ENCODE measurements around the gene GRIK5.
A peak's percentile ranks its signal among the peaks of the same experiment; 100 is the strongest.
"Not testable (repeated sequence)": the region's sequence is repeated elsewhere in the genome, so short reads cannot be mapped to it uniquely, and the experiment has no call there.

GRIK5 gene

GRCh38 chr19:42005504-42005903, 64.5 kb downstream of the GRIK5 start:
- no peak for DNase-seq

- DNase-seq, result no peak
These were observed 66.3 kb downstream of the GRIK5 start for GRCh38 chr19:42003506-42004294.

DNA sequence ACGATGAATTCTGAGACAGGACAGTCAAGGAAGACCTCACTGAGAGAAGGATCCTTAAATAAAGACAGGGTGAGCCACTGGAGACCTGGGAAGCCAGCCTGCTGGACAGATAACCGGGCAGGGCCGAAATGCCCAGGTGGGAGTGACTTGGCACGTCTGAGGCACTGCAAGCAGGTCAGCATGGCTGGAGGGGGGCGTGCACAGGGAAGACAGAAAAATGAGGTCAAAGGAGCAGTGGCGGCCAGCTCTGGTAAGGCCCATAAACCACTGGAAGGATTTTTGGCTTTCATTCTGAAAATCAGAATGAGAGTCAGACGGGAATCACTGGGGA, 70.2 kb downstream of the GRIK5 start:
- DNase-seq, result no peak

DNA sequence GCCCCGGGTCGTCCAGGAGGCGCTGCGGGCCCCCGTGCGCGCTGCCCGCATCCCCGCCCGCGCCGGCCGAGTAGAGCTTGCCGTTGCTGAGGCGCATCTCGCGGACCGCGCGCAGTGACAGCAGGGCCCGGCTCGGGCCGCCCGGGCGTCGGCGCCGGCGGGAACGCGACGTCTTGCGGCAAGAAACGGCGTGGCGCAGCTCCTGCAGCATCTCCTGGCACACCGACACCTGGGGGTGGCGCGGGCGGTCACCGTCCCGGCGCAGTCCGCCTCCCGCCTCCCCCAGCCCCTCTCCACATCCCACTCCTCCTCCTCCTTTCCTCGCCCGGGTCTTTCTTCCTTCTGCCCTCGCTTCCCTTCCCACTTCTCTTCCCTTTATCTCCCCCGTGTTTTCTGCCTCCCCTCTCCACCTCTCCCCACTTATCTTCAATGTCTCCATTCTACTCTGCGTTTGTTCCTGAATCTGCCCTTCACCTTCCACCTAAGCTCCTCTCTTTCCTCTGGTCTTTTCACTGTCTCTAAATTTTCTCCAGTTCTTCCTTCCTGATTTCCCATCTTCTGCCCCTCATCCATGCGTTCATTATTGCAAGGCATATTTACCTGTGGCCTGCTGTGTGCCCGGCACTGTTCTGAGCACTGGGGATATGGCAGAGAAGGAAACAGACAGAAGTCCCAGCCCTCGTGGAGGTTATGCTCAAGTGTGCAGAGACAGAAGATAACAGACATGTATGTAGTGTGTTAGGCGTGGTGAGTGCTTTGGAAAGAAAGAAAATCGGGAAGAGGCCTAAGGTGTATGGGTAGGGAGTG, 70.7 kb downstream of the GRIK5 start:
- DNase-seq, result peak; percentile 3

DNA sequence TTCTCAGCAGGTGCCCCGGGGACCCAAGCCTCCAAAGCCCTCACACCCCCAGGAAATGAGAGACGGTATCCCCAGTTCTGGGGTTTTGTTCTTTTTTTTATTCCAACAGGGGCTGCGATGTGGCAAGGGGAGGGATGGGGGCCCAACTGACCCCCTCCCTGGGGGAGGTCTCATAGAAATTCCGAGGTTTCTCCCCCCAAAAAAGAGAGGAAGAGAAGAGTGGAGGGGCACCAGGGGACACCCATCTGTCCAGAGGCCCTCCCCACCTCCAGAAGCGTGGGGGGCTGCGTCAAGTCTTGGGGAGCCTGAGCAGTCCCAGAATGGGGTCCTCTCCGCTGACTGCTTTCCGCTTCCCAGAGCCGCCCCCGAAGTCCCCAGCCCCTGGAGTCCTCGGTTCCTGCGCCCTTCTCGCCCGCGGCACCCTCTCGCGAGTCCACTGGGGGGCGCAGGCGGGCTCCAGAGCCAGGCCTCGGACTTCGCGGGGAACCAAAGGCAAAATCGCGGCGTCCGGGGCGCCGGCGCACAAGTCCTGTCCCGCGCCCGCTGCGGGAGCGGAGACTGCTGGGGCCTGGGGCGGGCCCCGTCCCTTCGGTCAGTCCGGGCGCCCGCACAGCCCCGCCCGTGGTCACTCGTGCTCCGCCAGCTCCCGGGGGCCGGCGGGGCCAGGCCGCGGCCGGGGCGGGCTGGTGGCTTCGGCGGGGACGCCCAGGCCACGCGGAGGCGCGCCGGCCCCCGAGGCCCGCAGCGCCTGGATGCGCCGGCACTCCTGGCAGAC, 71.6 kb downstream of the GRIK5 start:
- peak; percentile 64 for DNase-seq

DNA sequence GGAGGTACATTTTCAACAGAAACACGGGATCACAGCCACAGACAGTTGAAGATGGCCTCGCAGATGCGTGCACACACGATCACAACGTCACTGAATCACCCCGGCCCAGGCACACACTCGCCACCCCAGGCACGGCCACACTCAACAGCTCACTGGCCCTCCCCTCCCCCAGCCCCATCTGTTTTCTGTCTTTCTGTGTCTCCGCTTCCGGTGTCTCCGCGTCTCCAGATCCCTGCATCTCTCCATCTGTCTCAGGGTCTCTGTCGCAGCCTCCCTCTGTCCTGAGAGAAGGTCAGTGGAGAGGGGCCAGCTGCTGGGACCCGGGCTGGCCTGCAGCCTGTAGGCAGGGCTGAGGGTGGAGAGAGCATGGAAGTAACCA, 72.2 kb downstream of the GRIK5 start:
- peak; percentile 9 for DNase-seq

DNA sequence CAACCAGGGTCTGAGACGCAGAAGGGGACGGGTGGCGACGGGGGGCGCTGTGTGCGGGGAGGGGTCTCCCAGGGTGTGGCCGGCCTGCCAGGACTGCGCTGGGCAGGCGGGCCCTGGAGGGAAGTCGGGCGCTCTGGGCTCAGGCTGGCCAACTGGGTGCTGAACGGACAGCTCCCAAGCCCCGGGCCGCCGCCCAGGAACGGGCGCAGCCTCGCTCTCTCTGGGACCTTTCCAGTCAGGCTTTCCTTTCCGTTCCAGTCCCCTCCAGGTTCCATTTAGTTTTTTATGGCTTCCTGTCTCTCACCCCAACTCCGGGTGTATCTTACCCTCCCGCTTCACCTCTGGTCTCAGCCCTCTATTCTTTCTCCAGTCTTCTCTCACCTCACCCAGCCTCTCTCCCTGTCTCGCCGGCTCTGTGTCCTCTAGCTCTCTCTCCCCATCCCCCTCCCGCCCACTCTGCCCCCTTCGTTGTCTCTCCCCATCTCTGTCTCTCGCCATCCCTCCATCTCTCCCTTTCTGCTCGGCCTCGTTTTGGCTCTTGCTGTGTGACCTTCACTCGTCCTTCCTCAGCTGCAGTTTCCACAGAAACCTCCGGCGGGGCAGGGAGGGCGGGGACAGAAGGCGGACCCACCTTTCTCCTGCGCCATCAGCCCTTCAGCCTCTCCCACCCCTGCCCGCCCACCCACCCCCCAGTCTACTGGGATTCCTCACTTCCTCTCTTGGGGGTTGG, 72.7 kb downstream of the GRIK5 start:
- no peak for DNase-seq

GRCh38 chr19:41995959-41996797, 73.8 kb downstream of the GRIK5 start:
- peak; percentile 65 for DNase-seq

DNA sequence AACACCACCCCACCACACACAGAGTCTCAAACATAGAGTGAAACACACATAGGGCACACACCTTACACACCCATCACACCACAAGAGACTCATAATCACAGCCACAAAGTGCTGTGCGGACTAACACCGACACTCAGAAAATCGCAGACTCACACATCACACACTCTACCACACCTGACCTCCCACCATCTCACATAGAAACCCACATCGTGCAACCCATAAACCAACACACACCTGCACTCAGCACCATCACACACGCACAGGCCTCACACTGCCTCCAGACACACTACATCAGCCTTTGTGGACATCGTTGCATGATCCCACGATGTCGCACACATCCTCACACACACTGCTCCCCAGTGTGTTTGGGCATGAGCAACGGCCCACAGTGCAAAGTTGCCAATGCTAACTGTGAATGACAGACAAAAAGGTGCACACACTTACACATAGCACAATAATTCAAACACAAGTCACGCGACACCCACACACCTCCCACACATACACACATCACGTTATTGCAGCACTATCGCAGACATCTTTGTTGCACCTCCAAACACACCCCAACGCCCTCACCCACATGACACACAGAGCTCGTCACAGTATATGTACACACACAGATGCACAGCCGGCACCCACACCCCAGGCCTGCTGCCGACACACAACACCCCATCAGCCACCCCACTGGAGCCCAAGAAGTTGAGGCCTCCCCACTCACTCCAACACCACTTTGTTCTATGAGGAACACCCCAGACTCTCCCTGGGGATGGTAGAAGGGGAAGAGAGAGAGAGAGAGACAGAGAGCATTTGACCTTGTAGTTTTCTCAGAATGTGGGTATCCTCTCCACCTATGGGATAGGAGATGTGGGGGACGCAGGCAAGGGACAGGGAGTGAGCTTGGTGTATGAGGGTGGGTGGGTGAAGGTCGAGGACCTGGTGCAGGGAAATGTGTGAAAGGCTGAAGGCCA, 74.7 kb downstream of the GRIK5 start:
- DNase-seq, result no peak

DNA sequence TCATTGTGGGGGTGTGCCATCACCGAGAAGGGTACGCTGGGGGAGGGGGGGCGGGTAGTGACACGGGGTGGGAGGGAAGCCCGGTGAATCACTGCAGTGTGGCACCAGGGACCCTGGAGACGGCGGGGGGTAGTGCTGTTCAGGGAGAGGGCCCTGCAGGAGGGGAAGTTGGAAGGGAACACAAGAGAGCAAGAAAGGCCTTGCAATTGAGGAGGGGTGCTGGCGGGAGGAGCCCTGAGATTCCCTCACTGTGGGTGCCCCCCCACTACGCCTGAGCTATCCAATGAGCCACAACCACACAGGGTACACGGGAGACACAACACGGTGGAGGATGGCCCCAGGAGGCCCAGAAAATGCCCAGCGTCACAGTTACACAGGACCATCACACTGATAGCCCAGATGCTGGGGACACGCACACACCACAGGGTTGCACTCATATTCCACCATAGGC, 75.5 kb downstream of the GRIK5 start:
- peak; percentile 27 for DNase-seq

DNA sequence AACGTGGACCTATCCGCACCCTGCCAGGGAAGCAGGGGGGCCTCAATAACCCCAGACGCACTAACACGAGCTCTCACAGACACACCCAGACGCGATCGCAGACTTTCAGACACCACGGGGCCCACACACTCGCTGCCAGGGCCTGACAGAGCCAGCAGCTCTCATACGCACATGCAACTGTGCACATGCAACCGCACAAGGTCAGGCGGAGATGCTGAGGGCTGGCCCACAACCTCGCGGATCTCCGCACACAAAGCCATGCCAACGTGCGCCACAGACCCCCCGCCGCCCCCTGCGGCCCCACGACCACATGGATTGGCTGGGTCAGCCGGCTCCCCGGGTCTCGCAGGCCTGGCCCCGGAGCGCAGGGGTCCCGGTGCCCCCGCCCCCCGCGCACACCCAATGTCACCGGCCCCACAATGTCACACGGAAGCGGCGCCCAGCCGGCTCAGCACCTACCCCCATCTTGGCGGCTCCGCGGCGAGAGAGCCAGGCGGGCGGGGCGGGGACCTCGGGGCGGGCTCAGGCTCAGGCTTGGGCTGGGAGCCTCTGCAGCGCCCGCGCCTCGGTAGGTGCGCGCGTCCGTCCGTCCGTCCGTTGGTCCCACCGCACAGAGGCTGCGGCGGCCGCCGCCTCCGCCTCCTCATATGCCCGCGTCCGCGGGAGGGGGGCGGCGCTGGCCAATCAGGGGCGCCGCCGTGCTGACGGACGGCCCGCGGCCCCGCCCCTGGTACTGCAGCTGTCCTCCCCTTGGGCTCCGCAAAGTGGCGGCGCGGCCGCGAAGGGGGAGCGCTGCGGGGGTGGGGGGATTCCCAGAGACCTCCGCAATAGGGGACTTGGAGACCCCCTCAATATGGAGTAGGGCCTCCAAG, 76.2 kb downstream of the GRIK5 start, which contains the start of gene ATP1A3:
ATP1A3 (minus strand) TSS at position 619 of the 872 bp plus-strand sequence; CDS start at position 465, 154 bp downstream.
- DNase-seq, result peak; percentile 65

DNA sequence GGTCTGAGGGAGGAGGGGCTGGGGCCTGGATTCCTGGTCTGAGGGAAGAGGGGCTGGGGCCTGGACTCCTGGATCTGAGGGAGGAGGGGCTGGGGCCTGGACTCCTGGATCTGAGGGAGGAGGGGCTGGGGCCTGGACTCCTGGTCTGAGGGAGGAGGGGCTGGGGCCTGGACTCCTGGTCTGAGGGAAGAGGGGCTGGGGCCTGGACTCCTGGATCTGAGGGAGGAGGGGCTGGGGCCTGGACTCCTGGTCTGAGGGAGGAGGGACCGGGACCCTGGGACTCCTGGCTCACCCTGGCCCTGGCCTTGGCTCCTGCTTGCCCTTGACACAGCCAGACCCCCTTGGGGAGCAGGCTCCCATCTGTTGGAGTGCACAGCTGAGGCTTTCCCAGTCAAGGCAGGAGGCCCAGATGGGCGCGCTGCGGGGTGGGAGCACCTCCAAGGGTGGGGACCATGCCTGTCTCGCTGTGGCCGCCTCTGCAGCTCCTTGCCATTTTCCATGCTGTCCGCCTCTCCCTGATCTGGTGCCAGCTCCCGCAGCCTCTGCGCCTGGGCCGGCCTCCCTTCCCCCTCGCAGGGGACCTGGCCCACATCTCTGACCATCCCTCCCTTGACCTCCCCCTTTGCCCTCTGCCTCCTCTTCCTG, 78.0 kb downstream of the GRIK5 start:
- DNase-seq, result not testable (repeated sequence)

DNA sequence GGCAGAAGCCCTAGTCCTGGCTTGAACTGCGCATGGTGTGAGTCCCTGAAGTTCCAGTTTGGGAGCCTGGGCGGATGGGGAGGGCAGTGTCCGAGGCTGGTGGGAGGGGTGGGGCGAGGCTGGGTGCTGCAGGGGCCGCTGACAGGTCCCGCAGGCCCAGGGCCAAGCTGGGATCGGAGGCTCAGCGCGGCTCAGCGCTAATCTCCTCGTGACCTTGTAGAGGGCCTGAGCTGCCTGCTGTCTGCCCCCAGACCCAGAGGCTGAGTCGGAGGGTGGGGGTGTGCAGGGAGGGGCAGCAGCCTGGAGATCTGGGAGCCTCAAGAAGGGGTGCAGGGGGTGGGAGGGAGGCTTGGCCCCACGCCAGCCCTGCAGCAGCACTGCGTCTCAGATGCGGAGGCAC, 79.0 kb downstream of the GRIK5 start:
- no peak for DNase-seq

DNA sequence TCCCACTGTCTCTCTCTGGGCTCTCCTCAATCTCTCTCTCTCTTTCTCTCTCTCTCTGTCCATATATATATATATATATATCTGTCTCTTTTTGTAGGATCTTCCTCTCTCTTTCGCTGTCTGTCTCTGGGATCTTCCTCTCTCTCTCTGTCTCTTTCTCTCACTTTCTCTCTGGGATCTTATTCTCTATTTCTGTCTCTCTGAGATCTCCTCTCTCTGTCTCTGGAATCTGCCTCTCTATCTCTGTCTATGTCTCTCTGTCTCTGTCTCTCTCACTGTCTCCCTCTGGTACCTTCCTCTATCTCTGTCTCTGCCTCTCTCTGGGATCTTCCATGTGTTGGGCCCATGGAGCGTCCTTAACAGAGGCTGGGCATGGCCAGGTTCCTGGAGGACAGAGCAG, 79.4 kb downstream of the GRIK5 start:
- DNase-seq, result no peak

DNA sequence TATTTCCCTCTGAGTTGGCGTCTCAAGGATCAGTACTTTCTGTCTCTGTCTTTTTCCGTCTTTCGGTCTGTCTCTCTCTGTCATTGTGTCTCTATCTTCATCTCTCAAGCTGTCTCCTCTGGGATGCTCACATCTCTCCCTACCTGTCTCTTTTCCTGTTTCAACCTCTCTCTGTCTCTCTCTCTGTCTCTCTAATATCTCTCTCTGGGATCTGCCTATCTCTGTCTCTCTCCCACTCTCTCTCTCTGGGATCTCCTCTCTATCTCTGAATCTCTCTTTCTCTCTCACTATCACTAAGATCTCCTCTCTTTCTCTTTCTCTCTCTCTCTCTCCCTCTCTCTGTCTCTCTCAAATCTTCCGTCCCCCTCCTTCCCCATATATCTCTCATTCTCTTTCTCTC, 80.0 kb downstream of the GRIK5 start:
- DNase-seq, result no peak

DNA sequence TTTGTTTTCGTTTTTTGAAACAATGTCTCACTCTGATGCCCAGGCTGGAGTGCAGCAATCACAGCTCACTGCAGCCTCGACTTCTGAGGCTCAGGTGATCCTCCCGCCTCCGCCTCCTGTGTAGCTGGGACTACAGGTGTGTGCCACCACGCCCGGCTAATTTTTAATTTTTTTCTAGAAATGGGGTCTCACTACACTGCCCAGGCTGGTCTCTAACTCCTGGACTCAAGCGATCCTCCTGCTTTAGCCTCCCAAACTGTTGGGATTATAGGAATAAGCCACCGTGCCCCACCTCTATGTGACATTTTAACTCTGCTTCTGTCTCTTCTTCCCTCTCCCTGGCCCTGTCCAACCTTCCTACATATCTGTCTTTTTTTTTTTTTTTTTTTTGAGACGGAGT, 81.1 kb downstream of the GRIK5 start:
- DNase-seq, result no peak

GRCh38 chr19:41987141-41987860, 82.7 kb downstream of the GRIK5 start:
- no peak for DNase-seq

DNA sequence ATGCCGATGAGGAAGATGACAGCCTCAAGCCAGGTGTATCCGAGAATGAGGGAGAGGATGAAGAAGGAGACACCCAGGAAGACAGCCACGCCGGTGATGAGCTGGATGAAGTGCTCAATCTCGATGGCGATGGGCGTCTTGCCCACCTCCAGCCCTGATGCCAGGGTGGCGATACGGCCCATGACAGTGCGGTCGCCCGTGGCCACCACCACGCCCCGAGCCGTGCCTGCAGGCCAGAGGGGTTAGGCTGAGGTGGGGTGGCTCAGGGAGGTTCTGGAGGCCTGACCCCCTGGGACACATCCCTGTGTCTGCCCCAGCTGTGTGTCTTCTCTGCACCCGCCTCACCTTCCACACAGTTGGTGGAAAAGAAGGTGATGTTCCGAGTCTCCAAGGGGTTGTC, 85.0 kb downstream of the GRIK5 start:
- DNase-seq, result no peak
